Measurements from ENCODE around the gene CUBN. TPM values are rescaled to one million over a fixed set of nuclear protein-coding genes. Genes with fewer than 3 reads are reported as not detected.
A peak's percentile ranks its signal among the peaks of the same experiment; 100 is the strongest.

Gene CUBN
- total RNA-seq, 1 donor from 2014 or later = 6.8 TPM

DNA sequence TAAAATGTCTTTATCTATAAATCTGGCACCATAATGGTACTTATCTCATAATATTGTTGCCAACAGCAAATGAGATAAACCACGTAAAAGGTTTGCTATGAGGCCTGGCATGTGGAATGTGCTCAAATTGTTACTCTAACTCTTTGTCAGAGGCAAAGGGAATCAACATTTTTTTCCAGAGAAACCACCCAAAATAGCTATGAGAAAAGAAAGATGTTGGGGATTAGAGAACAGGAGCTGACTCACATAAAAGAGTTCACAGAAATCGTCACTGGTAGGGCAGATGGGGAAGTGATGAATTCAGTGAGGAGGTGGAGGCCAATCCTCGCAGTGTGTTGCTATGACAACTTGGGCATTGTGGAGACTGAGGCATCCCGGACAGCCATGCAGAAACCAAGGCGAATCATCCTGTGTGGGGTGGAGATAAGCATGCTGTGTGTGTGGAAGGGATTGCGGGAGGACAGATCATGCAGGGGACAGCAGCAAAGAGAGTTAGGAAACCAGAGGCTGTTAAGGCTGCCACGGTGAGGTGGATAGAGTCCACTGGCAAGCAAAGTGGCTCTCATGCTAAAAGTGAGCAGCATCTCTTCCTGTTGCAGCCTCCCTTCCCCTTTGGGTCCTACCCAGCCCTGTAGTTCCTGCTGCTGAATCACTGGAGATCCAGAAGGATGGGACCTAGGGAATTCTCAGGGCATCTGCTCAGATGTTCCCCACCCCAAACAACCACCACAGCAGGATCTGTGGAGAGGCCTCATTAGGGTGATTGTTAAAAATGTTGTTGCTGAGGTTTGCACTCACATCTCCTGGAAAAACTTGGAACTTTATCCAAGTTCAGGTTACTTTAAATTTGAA is 103.9 kb downstream of the CUBN start:
- no peaks in the 10 kb centered on the region for H3K27me3 ChIP-seq
- H3K36me3 ChIP-seq = no peaks in the 10 kb centered on the region
- intact Hi-C loops (cut with DNase I) = loop anchor here (5.0 kb wide), 1 partner anchor 37 kb away; no protein-coding TSS in a partner anchor
- peak overlapping the region; percentile 48 to 64 for H3K27ac ChIP-seq
- no peak for TF ChIP-seq CTCF (IDR thresholded peaks at IDR 0.05)
- DNase-seq (ENCODE audit: low spot score in 2 of 2) = peak; percentile 37 to 90
- no peaks in the 10 kb centered on the region for H3K9me3 ChIP-seq
- H3K4me1 ChIP-seq = peaks cover 4 to 33% of the 10 kb centered on the region in 2 donors
- H3K4me3 ChIP-seq = no peak overlapping the region

DNA sequence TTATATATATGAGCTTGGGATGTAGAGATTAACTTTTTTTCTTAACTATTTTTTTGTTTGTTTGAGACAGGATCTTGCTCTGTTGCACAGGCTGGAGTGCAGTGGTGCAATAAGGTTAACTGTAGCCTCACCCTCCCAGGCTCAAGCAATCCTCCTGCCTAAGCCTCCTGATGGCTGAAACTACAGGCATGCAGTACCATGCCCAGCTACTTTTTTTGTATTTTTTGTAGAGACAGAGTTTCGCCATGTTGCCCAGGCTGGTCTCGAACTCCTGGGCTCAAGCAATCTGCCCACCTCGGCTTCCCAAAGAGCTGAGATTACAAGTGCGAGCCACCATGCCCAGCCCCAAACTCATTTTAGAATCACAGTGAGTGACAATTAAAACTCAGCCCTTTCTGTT is 105.2 kb downstream of the CUBN start:
- H3K36me3 ChIP-seq = no peaks in the 10 kb centered on the region
- no peak for TF ChIP-seq CTCF (IDR thresholded peaks at IDR 0.05)
- H3K27ac ChIP-seq = peak overlapping the region; percentile 48 to 64
- H3K4me1 ChIP-seq = peaks cover 4 to 33% of the 10 kb centered on the region in 2 donors
- H3K9me3 ChIP-seq = no peaks in the 10 kb centered on the region
- no peak overlapping the region for H3K4me3 ChIP-seq
- intact Hi-C loops (cut with DNase I) = no loop called here
- no peaks in the 10 kb centered on the region for H3K27me3 ChIP-seq
- no peak for DNase-seq (ENCODE audit: low spot score in 2 of 2)

GRCh38 chr10:17023386-17024298 is 106.0 kb downstream of the CUBN start:
- H3K27ac ChIP-seq = peak overlapping the region; percentile 48 to 64
- H3K4me1 ChIP-seq = peaks cover 4 to 31% of the 10 kb centered on the region in 2 donors
- peak overlapping the region in 1 of 2 donors; percentile 28 for H3K4me3 ChIP-seq
- H3K27me3 ChIP-seq = no peaks in the 10 kb centered on the region
- H3K9me3 ChIP-seq = no peaks in the 10 kb centered on the region
- peak; percentile 59 to 93 for DNase-seq (ENCODE audit: low spot score in 2 of 2)
- TF ChIP-seq CTCF (IDR thresholded peaks at IDR 0.05) = no peak
- no peaks in the 10 kb centered on the region for H3K36me3 ChIP-seq
- intact Hi-C loops (cut with DNase I) = loop anchor here (2.0 kb wide), 1 partner anchor 17 kb away; no protein-coding TSS in a partner anchor

GRCh38 chr10:17022896-17023295 is 106.7 kb downstream of the CUBN start:
- Histone ChIP-seq H3K36me3 (no peaks in the 10 kb centered on the region), H3K4me3 (peak overlapping the region in 1 of 2 donors; percentile 28), H3K9me3 (no peaks in the 10 kb centered on the region), H3K27me3 (no peaks in the 10 kb centered on the region), H3K4me1 (peaks cover 4 to 30% of the 10 kb centered on the region in 2 donors), H3K27ac (peak overlapping the region; percentile 5 to 64)
- intact Hi-C loops (cut with DNase I) = loop anchor here (2.0 kb wide), 1 partner anchor 16 kb away; no protein-coding TSS in a partner anchor
- no peak for TF ChIP-seq CTCF (IDR thresholded peaks at IDR 0.05)
- no peak for DNase-seq (ENCODE audit: low spot score in 2 of 2)

GRCh38 chr10:17022466-17022825 is 107.2 kb downstream of the CUBN start:
- Histone ChIP-seq H3K4me1 (peaks cover 4 to 30% of the 10 kb centered on the region in 2 donors), H3K4me3 (no peak overlapping the region), H3K27me3 (no peaks in the 10 kb centered on the region), H3K9me3 (no peaks in the 10 kb centered on the region), H3K27ac (no peak overlapping the region), H3K36me3 (no peaks in the 10 kb centered on the region)
- TF ChIP-seq CTCF (IDR thresholded peaks at IDR 0.05) = no peak
- intact Hi-C loops (cut with DNase I) = loop anchor here (2.0 kb wide), 1 partner anchor 16 kb away; no protein-coding TSS in a partner anchor
- no peak for DNase-seq (ENCODE audit: low spot score in 2 of 2)

All from ascending aorta (tissue), 2 donors.